HepG2 (cell line): Measurements from ENCODE around the gene SGMS1. TPM values are rescaled to one million over a fixed set of nuclear protein-coding genes. Genes with fewer than 3 reads are reported as not detected.

Experiments used
- ATAC-seq: fragments of 200-7000 bp; cut with Tn5 transposase; 3 replicates; pipeline ENCODE4 v1.9.1; 2020; ENCODE audit warnings: mild to moderate bottlenecking, moderate library complexity
- BruUV-seq: library from RNA; stranded (reverse); fragments of 400-500 nt; replicated peaks from 2 replicates; lab custom pipeline; 2021; lab: Mats Ljungman, UMichigan
- CTCF ChIA-PET: fragments of 300-600 bp; formaldehyde crosslinking; extraction: SDS; loops from one replicate; lab custom pipeline; 2021; ENCODE audit warnings: low total read pairs, inconsistent platforms, low intra/inter-chr PET ratio; lab: Yijun Ruan, JAX
- POLR2A ChIA-PET: fragments of 350-600 bp; sonication (Branson Sonifier 250); formaldehyde crosslinking; loops from one replicate; lab custom pipeline; 2020; ENCODE audit warnings: antibody characterized with exemption, inconsistent platforms; lab: Yijun Ruan, JAX
- DNase-seq: peaks from one replicate; pipeline ENCODE4 v3.0.0-alpha.2; 2015; ENCODE audit warnings: low spot score
- FAIRE-seq: peaks from 3 replicates; lab custom pipeline; 2011; peaks lifted over from hg19 to GRCh38; lab: Jason Lieb, UNC
- H2AFZ ChIP-seq: one replicate; pipeline ENCODE4 v1.6.1; 2011; ENCODE audit warnings: low read length, inconsistent platforms
- H3K27ac ChIP-seq: fragments of 300-600 bp; 3 replicates; pipeline ENCODE4 v1.8.0; 2011; ENCODE audit warnings: mixed run types, mild to moderate bottlenecking, mixed read lengths, low read length, inconsistent platforms; ENCODE audit not compliant: insufficient read depth; ENCODE audit errors: extremely low read length
- H3K27me3 ChIP-seq, 2 experiments: fragments of 200-600 bp in 1 of 2; 2 replicates in 1 of 2; 3 replicates in 1 of 2; pipeline versions ENCODE4 v1.6.0 to v1.8.0; 2011; ENCODE audit warnings: low read length in 2 of 2, mild to moderate bottlenecking in 2 of 2, moderate library complexity in 2 of 2, inconsistent platforms in 1 of 2; ENCODE audit not compliant: insufficient read depth in 2 of 2, control insufficient read depth in 1 of 2
- H3K36me3 ChIP-seq, 2 experiments: fragments of 200-600 bp in 1 of 2; replicated peaks in 1 of 2; 2 replicates in 1 of 2; 3 replicates in 1 of 2; pipeline versions ENCODE4 v1.5.1 to v1.8.0; 2011; ENCODE audit warnings: low read length in 2 of 2, inconsistent platforms in 1 of 2; ENCODE audit not compliant: insufficient read depth in 2 of 2, control insufficient read depth in 1 of 2
- H3K4me1 ChIP-seq: 2 replicates; pipeline ENCODE4 v1.5.1; 2012; ENCODE audit warnings: low read length, inconsistent platforms; ENCODE audit not compliant: insufficient read depth
- H3K4me2 ChIP-seq: 2 replicates; pipeline ENCODE4 v1.6.0; 2011; ENCODE audit warnings: low read depth, low read length, inconsistent platforms
- H3K4me3 ChIP-seq, 3 experiments: fragments of 200-600 bp in 1 of 3; sonication (generic), shearing (Covaris generic) in 1 of 3; replicated peaks in 1 of 3; 2 replicates each; pipeline ENCODE4 v1.5.1; 2011 to 2016; ENCODE audit warnings: low read length in 3 of 3, inconsistent platforms in 2 of 3, low read depth in 2 of 3, mild to moderate bottlenecking in 2 of 3, control low read depth in 1 of 3, mixed read lengths in 1 of 3; ENCODE audit not compliant: insufficient read depth in 1 of 3
- H3K79me2 ChIP-seq: one replicate; pipeline ENCODE4 v1.6.1; 2011; ENCODE audit warnings: low read length, inconsistent platforms; ENCODE audit not compliant: insufficient read depth
- H3K9ac ChIP-seq: 2 replicates; pipeline ENCODE4 v1.6.0; 2011; ENCODE audit warnings: mild to moderate bottlenecking, low read depth, low read length, inconsistent platforms; ENCODE audit not compliant: insufficient read depth
- H3K9me3 ChIP-seq: 2 replicates; pipeline ENCODE4 v1.5.1; 2012; ENCODE audit warnings: mild to moderate bottlenecking, low read length
- H4K20me1 ChIP-seq: 2 replicates; pipeline ENCODE4 v1.6.0; 2011; ENCODE audit warnings: inconsistent platforms, mild to moderate bottlenecking, low read length, moderate library complexity; ENCODE audit not compliant: insufficient read depth
- JUNB ChIP-seq: sonication (generic); formaldehyde crosslinking; IDR thresholded peaks from 2 replicates; pipeline ENCODE4 v1.8.0; 2022; ENCODE audit warnings: missing genetic modification reagents, mild to moderate bottlenecking, borderline replicate concordance
- MAFF ChIP-seq: IDR thresholded peaks from 2 replicates; pipeline ENCODE4 v1.6.1; 2011; ENCODE audit warnings: low read depth, low read length, improper control_type of control experiment
- NCOA5 ChIP-seq: sonication (generic); formaldehyde crosslinking; IDR thresholded peaks from 2 replicates; pipeline ENCODE4 v1.4.0; 2020; ENCODE audit warnings: missing genetic modification reagents
- U2AF2 ChIP-seq: fragments of 200-400 bp; formaldehyde crosslinking; IDR thresholded peaks from 2 replicates; pipeline ENCODE4 v1.6.1; 2017; ENCODE audit warnings: low read depth, mild to moderate bottlenecking, low read length
- ZNF598 ChIP-seq: sonication (generic); formaldehyde crosslinking; IDR thresholded peaks from 2 replicates; pipeline ENCODE4 v1.5.1; 2020; ENCODE audit warnings: mild to moderate bottlenecking, missing genetic modification reagents, borderline replicate concordance
- WGBS: methylation state at CpG from one replicate; pipeline ENCODE4 v1.1.6; 2017; ENCODE audit warnings: low lambda C conversion rate; 5-methylcytosine and 5-hydroxymethylcytosine counted together
- in situ Hi-C: cut with HindIII; loops from 2 replicates; pipeline ENCODE4 v1.10.0; 2017; ENCODE audit warnings: low pct_unique_long_range_greater_than_20kb; ENCODE audit not compliant: extremely low pct_ligation_motif_present
- intact Hi-C: fragments of 100-400 bp; cut with micrococcal nuclease; formaldehyde crosslinking; loops from one replicate; pipeline ENCODE4 v1.10.0; 2022; ENCODE audit not compliant: unreplicated experiment
- polyA plus RNA-seq, 8 experiments: library from polyadenylated mRNA; depleted of rRNA in 3 of 8; stranded (reverse) in 7 of 8; unstranded in 1 of 8; fragments of >200 nt; fragmentation: Illumina TruSeq in 4 of 8; extraction: Trizol in 4 of 8; gene quantifications; 2 replicates each; pipeline versions ENCODE4 v1.2.1 to v1.2.3, GENCODE V29; 2011 to 2016; ENCODE audit warnings: low read depth in 4 of 8, missing spikeins in 1 of 8, mixed read lengths in 1 of 8; ENCODE audit not compliant: insufficient read depth in 1 of 8
- total RNA-seq, 5 experiments: library from RNA; depleted of rRNA; stranded (reverse); fragments of >200 nt; fragmentation: Illumina TruSeq; extraction: Trizol; gene quantifications; 2 replicates each; pipeline ENCODE4 v1.2.3, GENCODE V29; 2016; ENCODE audit warnings: low read depth in 1 of 5
- TF ChIP-seq, protein P1 (sequence below): sonication (generic); formaldehyde crosslinking; IDR thresholded peaks from 2 replicates; pipeline ENCODE4 v1.9.0; 2021; ENCODE audit warnings: missing genetic modification reagents, mild to moderate bottlenecking, borderline replicate concordance
- TF ChIP-seq, protein P2 (sequence below): sonication (generic); formaldehyde crosslinking; IDR thresholded peaks from 2 replicates; pipeline ENCODE4 v1.5.1; 2020; ENCODE audit warnings: missing genetic modification reagents, mild to moderate bottlenecking, borderline replicate concordance

Gene SGMS1
- total and polyA plus RNA-seq, 2 of the 13 experiments (the other 11 are each of a cell fraction or from before 2014, with no cell fraction given): 6.5 to 15.1 TPM

DNA sequence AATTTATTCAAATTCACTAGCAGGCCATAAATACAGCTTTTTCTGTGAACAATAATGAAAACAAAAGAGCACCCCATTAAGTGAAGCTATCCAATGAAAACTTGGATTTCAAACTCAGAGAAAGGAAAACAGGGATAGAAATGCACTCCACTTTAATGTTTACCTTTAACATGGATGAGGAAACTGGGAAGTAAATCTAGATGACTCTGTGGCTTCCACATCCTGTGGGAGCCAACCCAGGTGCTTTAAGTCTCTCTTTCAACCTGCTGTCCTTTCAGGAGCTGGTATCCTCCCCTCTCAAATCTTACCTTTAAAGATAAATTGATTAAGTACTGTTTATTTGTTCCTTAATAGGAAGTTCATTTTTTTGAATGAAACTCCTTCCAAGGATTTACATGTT is 21.5 kb upstream of the SGMS1 start:
- FAIRE-seq: no peak
- H3K27me3 ChIP-seq: no peaks in the 10 kb centered on the region

GRCh38 chr10:50641626-50642025 is 17.9 kb upstream of the SGMS1 start:
- DNase-seq (no peak), FAIRE-seq (no peak), ATAC-seq (no peak)
- H3K27me3 ChIP-seq: no peaks in the 10 kb centered on the region
- POLR2A ChIA-PET: no interaction called here
- in situ Hi-C loops: no loop called here
- no peak overlapping the region for H2AFZ ChIP-seq
- no TSS peak for BruUV-seq
- no peak overlapping the region for H3K27ac ChIP-seq
- no peak for TF ChIP-seq NCOA5 (CRISPR knock-in tag)
- no peaks in the 10 kb centered on the region for H4K20me1 ChIP-seq
- H3K79me2 ChIP-seq: no peaks in the 10 kb centered on the region
- intact Hi-C loops: no loop called here
- CTCF ChIA-PET: no interaction called here
- no peak overlapping the region for H3K9ac ChIP-seq
- WGBS: 3% methylated on average over 2 of the region's 2 CpGs
- no peak overlapping the region for H3K4me2 ChIP-seq
- H3K9me3 ChIP-seq: no peaks in the 10 kb centered on the region
- no peak overlapping the region for H3K4me3 ChIP-seq
- H3K36me3 ChIP-seq: no peaks in the 10 kb centered on the region
- H3K4me1 ChIP-seq: 0 out of 2 replicates have a peak, but pooled peaks cover 2% of the 10 kb centered on the region

More for the DNA sequence above, 21.5 kb upstream of the SGMS1 start:
- H3K9me3 ChIP-seq: no peaks in the 10 kb centered on the region
- H3K4me1 ChIP-seq: peaks cover 11% of the 10 kb centered on the region
- TF ChIP-seq, protein P1, sequence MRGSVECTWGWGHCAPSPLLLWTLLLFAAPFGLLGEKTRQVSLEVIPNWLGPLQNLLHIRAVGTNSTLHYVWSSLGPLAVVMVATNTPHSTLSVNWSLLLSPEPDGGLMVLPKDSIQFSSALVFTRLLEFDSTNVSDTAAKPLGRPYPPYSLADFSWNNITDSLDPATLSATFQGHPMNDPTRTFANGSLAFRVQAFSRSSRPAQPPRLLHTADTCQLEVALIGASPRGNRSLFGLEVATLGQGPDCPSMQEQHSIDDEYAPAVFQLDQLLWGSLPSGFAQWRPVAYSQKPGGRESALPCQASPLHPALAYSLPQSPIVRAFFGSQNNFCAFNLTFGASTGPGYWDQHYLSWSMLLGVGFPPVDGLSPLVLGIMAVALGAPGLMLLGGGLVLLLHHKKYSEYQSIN: no peak
- TF ChIP-seq, protein P2, sequence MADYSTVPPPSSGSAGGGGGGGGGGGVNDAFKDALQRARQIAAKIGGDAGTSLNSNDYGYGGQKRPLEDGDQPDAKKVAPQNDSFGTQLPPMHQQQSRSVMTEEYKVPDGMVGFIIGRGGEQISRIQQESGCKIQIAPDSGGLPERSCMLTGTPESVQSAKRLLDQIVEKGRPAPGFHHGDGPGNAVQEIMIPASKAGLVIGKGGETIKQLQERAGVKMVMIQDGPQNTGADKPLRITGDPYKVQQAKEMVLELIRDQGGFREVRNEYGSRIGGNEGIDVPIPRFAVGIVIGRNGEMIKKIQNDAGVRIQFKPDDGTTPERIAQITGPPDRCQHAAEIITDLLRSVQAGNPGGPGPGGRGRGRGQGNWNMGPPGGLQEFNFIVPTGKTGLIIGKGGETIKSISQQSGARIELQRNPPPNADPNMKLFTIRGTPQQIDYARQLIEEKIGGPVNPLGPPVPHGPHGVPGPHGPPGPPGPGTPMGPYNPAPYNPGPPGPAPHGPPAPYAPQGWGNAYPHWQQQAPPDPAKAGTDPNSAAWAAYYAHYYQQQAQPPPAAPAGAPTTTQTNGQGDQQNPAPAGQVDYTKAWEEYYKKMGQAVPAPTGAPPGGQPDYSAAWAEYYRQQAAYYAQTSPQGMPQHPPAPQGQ: no peak
- TF ChIP-seq JUNB (CRISPR knock-in tag) (no peak), U2AF2 (no peak), MAFF (no peak), ZNF598 (CRISPR knock-in tag) (no peak)
- in situ Hi-C loops: no loop called here
- intact Hi-C loops: no loop called here
- H3K27ac ChIP-seq: no peak overlapping the region
- no TSS peak for BruUV-seq
- ChIA-PET CTCF (no interaction called here), POLR2A (no interaction called here)
- no peak overlapping the region for H2AFZ ChIP-seq
- H3K9ac ChIP-seq: no peak overlapping the region
- H3K4me2 ChIP-seq: no peak overlapping the region
- no peaks in the 10 kb centered on the region for H3K36me3 ChIP-seq
- no peaks in the 10 kb centered on the region for H3K79me2 ChIP-seq
- no peak for ATAC-seq
- H3K4me3 ChIP-seq: no peak overlapping the region
- no peaks in the 10 kb centered on the region for H4K20me1 ChIP-seq
- DNase-seq: no peak
